ENCODE data around the gene STEAP1B. TPM values are rescaled to one million over a fixed set of nuclear protein-coding genes. Genes with fewer than 3 reads are reported as not detected.

STEAP1B gene
- total RNA-seq, 4 donors from 2014 or later = 1.2 to 3.5 TPM; not detected in 2

GRCh38 chr7:22418251-22419046, 81.5 kb downstream of the STEAP1B start:
- Histone ChIP-seq H3K36me3 (no peaks in the 10 kb centered on the region), H3K4me3 (no peak overlapping the region), H3K27me3 (no peaks in the 10 kb centered on the region), H3K9me3 (no peaks in the 10 kb centered on the region), H3K27ac (no peak overlapping the region), H3K4me1 (no peaks in the 10 kb centered on the region)
- intact Hi-C loops (cut with DNase I; ENCODE audit: low total_unique reads) = no loop called here
- DNase-seq = no peak
- TF ChIP-seq POLR2A (IDR thresholded peaks at IDR 0.05) (no peak), CTCF (IDR thresholded peaks at IDR 0.05) (no peak)

GRCh38 chr7:22417841-22418240, 82.1 kb downstream of the STEAP1B start:
- Histone ChIP-seq H3K4me1 (no peaks in the 10 kb centered on the region), H3K27me3 (no peaks in the 10 kb centered on the region), H3K4me3 (no peak overlapping the region), H3K9me3 (no peaks in the 10 kb centered on the region), H3K27ac (no peak overlapping the region), H3K36me3 (no peaks in the 10 kb centered on the region)
- TF ChIP-seq POLR2A (IDR thresholded peaks at IDR 0.05) (no peak), CTCF (IDR thresholded peaks at IDR 0.05) (no peak)
- intact Hi-C loops (cut with DNase I; ENCODE audit: low total_unique reads) = no loop called here
- no peak for DNase-seq

- intact Hi-C loops (cut with DNase I; ENCODE audit: low total_unique reads) = no loop called here
- no peak for DNase-seq
- Histone ChIP-seq H3K4me1 (no peaks in the 10 kb centered on the region), H3K27me3 (no peaks in the 10 kb centered on the region), H3K9me3 (no peaks in the 10 kb centered on the region), H3K36me3 (no peaks in the 10 kb centered on the region), H3K4me3 (no peak overlapping the region), H3K27ac (no peak overlapping the region)
- no peak for TF ChIP-seq CTCF (IDR thresholded peaks at IDR 0.05)
- TF ChIP-seq POLR2A (IDR thresholded peaks at IDR 0.05) = no peak
Observed at GRCh38 chr7:22417349-22417748, 82.6 kb downstream of the STEAP1B start.

- no peaks in the 10 kb centered on the region for H3K27me3 ChIP-seq
- H3K4me1 ChIP-seq = no peaks in the 10 kb centered on the region
- H3K4me3 ChIP-seq = no peak overlapping the region
- TF ChIP-seq CTCF (IDR thresholded peaks at IDR 0.05) (no peak), POLR2A (IDR thresholded peaks at IDR 0.05) (no peak)
- intact Hi-C loops (cut with DNase I; ENCODE audit: low total_unique reads) = no loop called here
- no peaks in the 10 kb centered on the region for H3K36me3 ChIP-seq
- H3K27ac ChIP-seq = no peak overlapping the region
- H3K9me3 ChIP-seq = no peaks in the 10 kb centered on the region
- DNase-seq = no peak
Observed at GRCh38 chr7:22414424-22414823, 85.6 kb downstream of the STEAP1B start.

GRCh38 chr7:22413211-22413610, 86.8 kb downstream of the STEAP1B start:
- no peaks in the 10 kb centered on the region for H3K36me3 ChIP-seq
- TF ChIP-seq CTCF (IDR thresholded peaks at IDR 0.05) (no peak), POLR2A (IDR thresholded peaks at IDR 0.05) (no peak)

More at GRCh38 chr7:22413211-22413610, 86.8 kb downstream of the STEAP1B start:
- H3K4me3 ChIP-seq = no peak overlapping the region
- DNase-seq = no peak
- intact Hi-C loops (cut with DNase I; ENCODE audit: low total_unique reads) = no loop called here
- no peak overlapping the region for H3K27ac ChIP-seq
- no peaks in the 10 kb centered on the region for H3K4me1 ChIP-seq
- no peaks in the 10 kb centered on the region for H3K27me3 ChIP-seq
- no peaks in the 10 kb centered on the region for H3K9me3 ChIP-seq
